ENCODE measurements around the gene PDHA1. TPM values are rescaled to one million over a fixed set of nuclear protein-coding genes. Genes with fewer than 3 reads are reported as not detected.

Gene PDHA1
- total RNA-seq, 1 donor from 2014 or later: 257 TPM

GRCh38 chrX:19368576-19368975, 24.8 kb downstream of the PDHA1 start:
- no peak for DNase-seq (ENCODE audit: extremely low spot score, unreplicated experiment)
- Mint-ChIP-seq H3K27me3 (peaks cover 4% of the 10 kb centered on the region), H3K36me3 (peaks cover 3% of the 10 kb centered on the region), H3K4me1 (ENCODE audit: unreplicated experiment) (no peaks in the 10 kb centered on the region), H3K4me3 (no peak overlapping the region), H3K9me3 (no peaks in the 10 kb centered on the region), H3K27ac (no peak overlapping the region)
- TF ChIP-seq, protein P1, sequence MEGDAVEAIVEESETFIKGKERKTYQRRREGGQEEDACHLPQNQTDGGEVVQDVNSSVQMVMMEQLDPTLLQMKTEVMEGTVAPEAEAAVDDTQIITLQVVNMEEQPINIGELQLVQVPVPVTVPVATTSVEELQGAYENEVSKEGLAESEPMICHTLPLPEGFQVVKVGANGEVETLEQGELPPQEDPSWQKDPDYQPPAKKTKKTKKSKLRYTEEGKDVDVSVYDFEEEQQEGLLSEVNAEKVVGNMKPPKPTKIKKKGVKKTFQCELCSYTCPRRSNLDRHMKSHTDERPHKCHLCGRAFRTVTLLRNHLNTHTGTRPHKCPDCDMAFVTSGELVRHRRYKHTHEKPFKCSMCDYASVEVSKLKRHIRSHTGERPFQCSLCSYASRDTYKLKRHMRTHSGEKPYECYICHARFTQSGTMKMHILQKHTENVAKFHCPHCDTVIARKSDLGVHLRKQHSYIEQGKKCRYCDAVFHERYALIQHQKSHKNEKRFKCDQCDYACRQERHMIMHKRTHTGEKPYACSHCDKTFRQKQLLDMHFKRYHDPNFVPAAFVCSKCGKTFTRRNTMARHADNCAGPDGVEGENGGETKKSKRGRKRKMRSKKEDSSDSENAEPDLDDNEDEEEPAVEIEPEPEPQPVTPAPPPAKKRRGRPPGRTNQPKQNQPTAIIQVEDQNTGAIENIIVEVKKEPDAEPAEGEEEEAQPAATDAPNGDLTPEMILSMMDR (conservative IDR thresholded peaks at IDR 0.05): no peak

DNA sequence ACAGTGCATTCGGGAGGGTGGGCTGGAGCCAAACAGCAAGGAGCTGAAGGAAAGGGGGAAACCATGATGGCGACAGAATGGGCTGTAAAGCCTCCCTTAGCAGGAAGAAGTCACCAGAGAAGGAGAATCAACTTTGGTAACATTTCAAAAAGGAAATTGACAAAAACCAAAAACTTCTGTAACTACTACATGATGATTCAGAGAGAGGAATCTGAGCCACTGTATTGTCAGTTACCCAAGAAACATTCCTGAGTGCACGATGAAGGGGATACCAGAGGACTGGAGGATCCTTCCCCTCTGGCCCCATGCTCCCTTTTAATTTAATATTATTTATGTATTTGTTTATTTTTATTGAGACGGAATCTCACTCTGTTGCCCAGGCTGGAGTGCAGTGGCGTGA, 26.3 kb downstream of the PDHA1 start:
- H3K4me3 Mint-ChIP-seq: no peak overlapping the region
- H3K36me3 Mint-ChIP-seq: peaks cover 3% of the 10 kb centered on the region
- peaks cover 4% of the 10 kb centered on the region for H3K27me3 Mint-ChIP-seq
- TF ChIP-seq, protein P1 (conservative IDR thresholded peaks at IDR 0.05): no peak
- no peak overlapping the region for H3K27ac Mint-ChIP-seq
- no peaks in the 10 kb centered on the region for H3K9me3 Mint-ChIP-seq
- no peaks in the 10 kb centered on the region for H3K4me1 Mint-ChIP-seq (ENCODE audit: unreplicated experiment)
- no peak for DNase-seq (ENCODE audit: extremely low spot score, unreplicated experiment)

DNA sequence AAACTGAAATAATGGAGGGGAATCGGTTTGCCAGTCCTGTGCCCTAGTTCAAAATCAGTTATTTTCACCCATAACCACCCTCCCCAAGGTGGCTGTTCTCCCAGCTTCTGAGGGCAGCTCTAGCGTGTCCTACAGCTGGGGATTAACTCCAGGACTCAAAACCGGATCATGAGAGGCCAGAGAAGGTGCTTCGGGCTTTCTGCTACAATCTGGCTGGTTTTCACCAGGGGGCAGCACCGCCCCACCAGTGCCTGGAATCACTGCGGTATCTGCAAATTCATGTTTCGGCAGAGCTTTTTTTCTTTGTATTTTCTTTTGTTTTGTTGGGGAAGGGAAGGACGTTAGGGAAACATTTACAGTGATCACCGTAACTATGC, 28.4 kb downstream of the PDHA1 start:
- H3K4me1 Mint-ChIP-seq (ENCODE audit: unreplicated experiment): no peaks in the 10 kb centered on the region

DNA sequence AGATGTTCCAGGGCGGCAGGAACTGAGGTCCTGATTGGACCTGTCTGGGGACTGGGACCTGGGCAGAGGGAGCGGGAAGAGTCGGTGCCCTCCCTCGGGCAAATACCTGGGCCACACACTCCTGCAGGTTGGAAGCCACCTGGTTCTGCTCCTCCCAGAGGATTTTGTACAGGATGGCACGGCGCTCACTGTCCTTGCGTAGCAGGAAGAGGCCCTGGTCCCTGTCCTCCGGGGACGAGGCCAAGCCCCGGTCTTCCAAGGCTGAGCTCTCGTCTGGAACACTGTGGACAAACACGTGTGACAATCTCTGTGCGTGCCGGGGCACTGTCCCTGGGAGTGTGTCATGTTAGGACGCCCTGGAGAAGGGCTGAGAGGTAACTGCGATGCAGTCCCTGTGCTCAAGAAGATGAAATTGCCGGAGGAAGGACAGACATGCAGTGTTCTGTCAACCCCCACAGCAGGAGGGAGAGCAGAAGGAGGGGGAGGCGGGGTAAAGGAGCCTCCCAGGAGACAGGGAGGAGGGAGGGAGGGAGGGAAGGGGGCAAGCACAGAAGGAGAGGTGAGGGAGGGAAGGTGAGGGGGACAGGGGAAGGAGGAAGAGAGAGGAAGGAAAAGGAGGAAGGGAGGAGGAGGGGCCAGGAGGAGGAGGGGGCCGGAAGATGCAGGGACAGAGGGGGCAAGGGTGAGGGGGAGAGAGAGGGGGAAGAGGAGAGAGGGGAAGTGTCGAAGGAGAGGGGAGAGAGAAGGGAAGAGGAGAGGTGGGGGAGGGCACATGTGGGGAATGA, 29.0 kb downstream of the PDHA1 start:
- Mint-ChIP-seq H3K4me1 (ENCODE audit: unreplicated experiment) (no peaks in the 10 kb centered on the region), H3K27me3 (peaks cover 4% of the 10 kb centered on the region), H3K4me3 (peak overlapping the region; percentile 86), H3K36me3 (no peaks in the 10 kb centered on the region), H3K27ac (peak overlapping the region; percentile 25), H3K9me3 (no peaks in the 10 kb centered on the region)
- DNase-seq (ENCODE audit: extremely low spot score, unreplicated experiment): no peak
- TF ChIP-seq, protein P1 (conservative IDR thresholded peaks at IDR 0.05): no peak

More for the DNA sequence above, 28.4 kb downstream of the PDHA1 start:
- Mint-ChIP-seq H3K27me3 (peaks cover 4% of the 10 kb centered on the region), H3K36me3 (no peaks in the 10 kb centered on the region), H3K9me3 (no peaks in the 10 kb centered on the region), H3K27ac (peak overlapping the region; percentile 25), H3K4me3 (peak overlapping the region; percentile 86)
- TF ChIP-seq, protein P1 (conservative IDR thresholded peaks at IDR 0.05): peak; percentile 83
- no peak for DNase-seq (ENCODE audit: extremely low spot score, unreplicated experiment)

- H3K4me3 Mint-ChIP-seq: no peak overlapping the region
Measured at GRCh38 chrX:19373351-19373891, 29.7 kb downstream of the PDHA1 start.

More at GRCh38 chrX:19373351-19373891, 29.7 kb downstream of the PDHA1 start:
- Mint-ChIP-seq H3K36me3 (no peaks in the 10 kb centered on the region), H3K9me3 (no peaks in the 10 kb centered on the region), H3K4me1 (ENCODE audit: unreplicated experiment) (no peaks in the 10 kb centered on the region), H3K27ac (no peak overlapping the region), H3K27me3 (peaks cover 4% of the 10 kb centered on the region)
- TF ChIP-seq, protein P1 (conservative IDR thresholded peaks at IDR 0.05): no peak
- no peak for DNase-seq (ENCODE audit: extremely low spot score, unreplicated experiment)
